Measurements from ENCODE around the gene FLRT3.

FLRT3 gene

GRCh38 chr20:14319704-14320103, 17.7 kb downstream of the FLRT3 start:
- no peak for ATAC-seq
- no peak for DNase-seq

- DNase-seq (no peak), ATAC-seq (no peak)
Observed at GRCh38 chr20:14313341-14314020, 23.9 kb downstream of the FLRT3 start.

GRCh38 chr20:14312001-14312400, 25.4 kb downstream of the FLRT3 start:
- no peak for ATAC-seq
- no peak for DNase-seq

- DNase-seq (no peak), ATAC-seq (no peak)
Observed at GRCh38 chr20:14310977-14311627, 26.3 kb downstream of the FLRT3 start.

- DNase-seq (no peak), ATAC-seq (no peak)
Observed at GRCh38 chr20:14307956-14308355, 29.5 kb downstream of the FLRT3 start.

- no peak for DNase-seq
- no peak for ATAC-seq
Observed at GRCh38 chr20:14304472-14304871, 32.9 kb downstream of the FLRT3 start.

GRCh38 chr20:14303651-14304050, 33.8 kb downstream of the FLRT3 start:
- DNase-seq (no peak), ATAC-seq (no peak)

DNA sequence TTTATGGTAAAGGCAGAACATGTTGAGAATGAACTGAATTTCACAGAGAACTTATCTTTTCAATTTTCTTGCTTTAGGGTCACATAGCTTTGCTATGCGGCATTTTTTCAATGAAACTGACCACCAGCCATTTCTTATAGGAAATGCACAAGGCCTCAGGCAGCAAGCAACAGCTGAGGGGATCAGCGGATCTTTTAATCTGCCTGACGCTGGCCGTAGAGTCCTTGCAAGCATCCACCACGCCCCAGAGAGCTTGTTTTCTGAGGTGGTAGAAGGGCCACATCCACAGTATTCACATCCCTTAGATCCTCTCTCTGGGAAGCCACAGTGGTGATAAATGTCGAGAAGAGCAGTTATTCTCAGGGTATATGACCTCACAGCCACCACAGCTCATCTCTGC, 34.3 kb downstream of the FLRT3 start:
- DNase-seq (no peak), ATAC-seq (no peak)

DNA sequence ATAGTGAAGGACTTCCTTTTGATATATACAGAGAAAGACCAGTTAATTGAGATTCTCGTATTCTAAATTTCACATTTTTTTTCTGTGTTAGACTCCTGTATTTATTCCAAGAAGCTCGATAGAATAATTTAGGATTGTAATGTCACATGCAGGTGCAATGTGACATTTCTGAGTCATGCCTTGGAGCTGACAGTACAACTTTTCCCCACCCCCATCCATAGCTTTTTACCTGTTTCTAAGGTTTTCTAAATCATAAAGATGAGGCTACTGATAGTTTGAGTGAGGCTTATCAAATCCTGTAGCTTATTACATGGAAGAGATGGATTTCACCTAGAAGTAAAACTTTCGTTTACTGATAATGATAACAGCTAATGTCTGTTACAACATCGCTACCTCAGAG, 37.6 kb downstream of the FLRT3 start:
- DNase-seq (no peak), ATAC-seq (no peak)

DNA sequence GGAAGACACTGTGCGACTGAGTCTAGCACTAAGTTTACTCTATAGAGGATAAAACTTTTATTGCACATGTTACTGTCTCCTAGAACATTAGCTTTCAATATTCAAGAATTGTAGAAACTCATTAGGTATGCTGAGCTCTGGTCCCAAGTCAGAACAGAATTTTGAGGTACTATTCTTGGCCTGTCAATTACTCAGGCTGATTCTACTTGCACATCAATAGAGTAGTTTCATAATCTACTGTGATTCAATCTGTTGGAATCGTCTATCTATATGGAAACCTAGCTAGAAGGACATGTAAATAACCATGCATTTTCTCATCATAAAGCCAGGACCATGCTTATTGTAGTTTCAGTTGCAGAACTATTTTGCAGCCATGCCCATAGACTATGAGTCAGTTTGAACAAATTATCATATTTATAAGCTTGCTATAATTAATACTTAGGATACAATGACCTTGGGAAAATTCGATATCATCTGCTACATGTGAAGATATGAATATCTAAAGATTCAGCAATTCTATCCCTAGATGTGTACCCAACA, 41.6 kb downstream of the FLRT3 start:
- DNase-seq (no peak), ATAC-seq (no peak)

- no peak for ATAC-seq
- DNase-seq: no peak
Observed at GRCh38 chr20:14295238-14295637, 42.2 kb downstream of the FLRT3 start.

- ATAC-seq (no peak), DNase-seq (no peak)
Observed at GRCh38 chr20:14291502-14291901, 45.9 kb downstream of the FLRT3 start.

DNA sequence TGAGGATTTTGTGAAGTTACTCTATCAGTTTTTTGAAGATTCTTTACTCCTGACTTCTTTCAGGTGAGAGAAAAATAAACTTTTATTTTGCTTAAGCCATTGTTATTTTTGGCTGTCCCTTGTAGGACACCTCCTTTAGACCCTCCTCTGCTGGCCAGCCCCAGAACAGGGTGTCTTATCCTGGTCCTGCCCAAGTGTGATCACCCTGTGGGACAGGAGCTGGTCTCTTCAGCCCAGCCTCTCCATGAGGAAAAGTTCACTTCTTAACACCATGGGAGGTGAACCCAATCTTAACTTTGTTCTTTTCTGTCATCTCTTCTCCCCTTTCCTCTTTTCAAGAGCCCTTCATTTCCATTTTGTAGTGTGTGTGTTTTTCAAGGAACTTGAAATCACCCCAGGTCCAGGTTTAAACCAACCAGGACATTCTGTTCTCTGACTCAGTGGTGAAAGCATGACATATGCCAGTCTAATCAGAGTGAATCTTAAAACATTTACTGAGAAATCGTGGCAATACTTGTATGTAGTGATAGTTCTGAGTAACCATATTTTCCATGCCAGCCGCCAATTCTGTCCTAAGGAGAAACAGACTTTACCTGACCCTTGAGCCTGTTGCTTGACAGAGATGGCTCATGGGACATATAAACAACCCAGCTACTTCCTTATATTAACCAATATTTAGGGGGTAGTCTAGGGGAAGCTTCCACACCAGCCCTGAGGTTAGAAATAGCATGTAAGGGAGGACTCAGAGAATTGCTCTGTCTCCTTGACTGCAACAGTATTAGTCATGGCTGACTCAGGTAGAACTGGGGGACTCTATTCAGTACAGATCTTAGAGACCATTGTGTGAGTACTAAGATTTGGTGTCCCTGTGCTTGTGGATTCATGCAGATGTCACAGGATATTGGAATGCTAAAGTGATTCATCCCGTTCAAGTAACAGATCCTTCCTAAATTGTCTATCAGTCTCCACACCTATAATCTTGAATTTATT, 48.8 kb downstream of the FLRT3 start:
- no peak for DNase-seq

GRCh38 chr20:14284443-14284842, 53.0 kb downstream of the FLRT3 start:
- no peak for ATAC-seq
- no peak for DNase-seq

More for the DNA sequence above, 48.8 kb downstream of the FLRT3 start:
- ATAC-seq: no peak

DNA sequence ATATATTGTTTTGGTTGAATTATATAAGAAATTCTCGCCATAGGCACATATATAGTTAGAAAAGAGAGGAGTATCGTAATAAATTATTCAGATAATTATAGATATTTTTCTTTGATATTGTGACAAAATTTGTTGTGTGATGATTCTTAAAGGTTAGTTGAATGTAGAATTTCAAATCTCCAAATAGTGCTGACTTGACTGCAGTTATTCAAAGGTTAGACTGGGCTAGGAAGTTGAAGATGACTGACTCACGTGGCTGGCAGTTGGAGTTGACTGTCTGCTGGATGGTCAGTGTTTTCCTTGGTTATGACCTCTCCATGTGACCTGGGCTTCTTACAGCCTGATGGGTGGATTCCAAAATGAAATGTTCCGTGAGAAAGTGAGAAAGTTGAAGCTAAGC, 55.3 kb downstream of the FLRT3 start:
- no peak for ATAC-seq
- no peak for DNase-seq
